GM18511 (cell line): Measurements from ENCODE around the gene UNC5A.

Experiments used
- ATAC-seq: cut with Tn5 transposase; IDR thresholded peaks from one replicate; pipeline ENCODE4 v1.9.1; 2021; ENCODE audit warnings: mild to moderate bottlenecking, moderate library complexity; ENCODE audit not compliant: unreplicated experiment

UNC5A gene

DNA sequence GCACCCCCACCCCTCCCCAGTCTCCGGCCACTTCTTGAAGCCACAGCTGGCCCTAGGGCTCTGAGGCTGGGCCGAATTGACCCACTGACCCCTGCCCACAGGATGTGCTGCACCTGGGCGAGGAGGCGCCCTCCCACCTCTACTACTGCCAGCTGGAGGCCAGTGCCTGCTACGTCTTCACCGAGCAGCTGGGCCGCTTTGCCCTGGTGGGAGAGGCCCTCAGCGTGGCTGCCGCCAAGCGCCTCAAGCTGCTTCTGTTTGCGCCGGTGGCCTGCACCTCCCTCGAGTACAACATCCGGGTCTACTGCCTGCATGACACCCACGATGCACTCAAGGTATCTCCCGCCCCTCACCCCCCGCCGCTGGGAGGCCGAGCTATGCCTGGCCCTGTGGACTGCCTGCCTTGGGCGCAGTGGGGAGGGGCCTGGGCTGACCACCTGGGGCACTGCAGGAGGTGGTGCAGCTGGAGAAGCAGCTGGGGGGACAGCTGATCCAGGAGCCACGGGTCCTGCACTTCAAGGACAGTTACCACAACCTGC lies 67.5 kb downstream of the UNC5A start:
- ATAC-seq, result no peak

DNA sequence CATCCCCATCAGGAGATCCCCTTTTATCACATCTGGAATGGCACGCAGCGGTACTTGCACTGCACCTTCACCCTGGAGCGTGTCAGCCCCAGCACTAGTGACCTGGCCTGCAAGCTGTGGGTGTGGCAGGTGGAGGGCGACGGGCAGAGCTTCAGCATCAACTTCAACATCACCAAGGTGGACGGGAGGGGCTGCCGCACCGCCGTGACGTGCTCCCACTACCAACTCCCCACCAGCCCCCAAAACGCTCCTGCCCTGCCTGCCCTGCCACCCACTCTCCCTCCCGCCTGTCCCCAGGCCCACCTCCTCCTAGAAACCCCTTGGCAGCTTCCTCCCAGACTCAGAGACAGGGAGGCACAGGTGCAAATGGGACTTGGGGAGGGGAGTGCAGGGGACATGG lies 68.1 kb downstream of the UNC5A start:
- no peak for ATAC-seq

DNA sequence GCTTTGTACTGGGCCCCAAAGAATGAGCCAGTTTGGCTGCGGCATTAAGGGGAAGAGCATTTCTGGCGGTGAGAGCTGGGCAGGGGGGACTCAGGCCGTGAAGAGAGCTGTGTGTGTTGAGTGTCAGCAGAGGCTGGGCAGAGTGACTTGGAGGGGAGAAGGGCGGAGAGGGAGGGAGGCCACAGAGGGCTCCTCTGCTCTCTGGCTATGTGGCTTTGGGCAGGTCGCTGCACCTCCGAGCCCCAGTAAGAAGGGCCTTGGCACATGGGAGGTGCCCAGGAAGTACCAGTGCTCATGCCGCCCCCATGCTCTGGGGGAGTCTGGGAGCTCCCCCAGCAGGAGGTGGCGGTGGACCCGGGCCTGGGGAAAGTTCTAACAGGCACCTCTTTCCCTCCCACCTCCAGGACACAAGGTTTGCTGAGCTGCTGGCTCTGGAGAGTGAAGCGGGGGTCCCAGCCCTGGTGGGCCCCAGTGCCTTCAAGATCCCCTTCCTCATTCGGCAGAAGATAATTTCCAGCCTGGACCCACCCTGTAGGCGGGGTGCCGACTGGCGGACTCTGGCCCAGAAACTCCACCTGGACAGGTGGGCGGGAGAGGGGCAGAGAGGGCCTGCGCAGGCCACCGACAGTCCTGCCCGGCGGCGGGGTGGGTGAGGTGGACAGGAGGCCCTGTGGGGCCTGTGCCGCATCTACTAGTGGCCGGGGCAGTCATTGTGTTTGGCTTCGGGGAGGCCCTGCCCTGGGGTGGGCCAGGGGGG lies 68.7 kb downstream of the UNC5A start:
- no peak for ATAC-seq

DNA sequence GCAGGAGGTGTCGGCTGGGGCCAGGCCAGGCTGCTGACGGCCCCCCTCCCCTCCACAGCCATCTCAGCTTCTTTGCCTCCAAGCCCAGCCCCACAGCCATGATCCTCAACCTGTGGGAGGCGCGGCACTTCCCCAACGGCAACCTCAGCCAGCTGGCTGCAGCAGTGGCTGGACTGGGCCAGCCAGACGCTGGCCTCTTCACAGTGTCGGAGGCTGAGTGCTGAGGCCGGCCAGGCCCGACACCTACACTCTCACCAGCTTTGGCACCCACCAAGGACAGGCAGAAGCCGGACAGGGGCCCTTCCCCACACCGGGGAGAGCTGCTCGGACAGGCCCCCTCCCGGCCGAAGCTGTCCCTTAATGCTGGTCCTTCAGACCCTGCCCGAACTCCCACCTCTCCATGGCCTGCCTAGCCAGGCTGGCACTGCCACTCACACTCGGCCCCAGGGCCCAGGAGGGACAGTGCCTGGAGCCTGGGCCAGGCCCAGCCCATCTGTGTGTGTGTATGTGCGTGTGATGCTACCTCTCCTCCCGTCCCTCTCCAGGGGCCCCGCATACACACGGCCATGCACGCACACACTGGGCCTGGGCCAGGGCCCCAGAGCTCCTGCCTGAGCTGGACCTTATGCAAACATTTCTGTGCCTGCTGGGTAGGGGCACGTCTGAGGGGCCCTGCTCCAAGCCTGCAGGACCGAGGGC lies 69.5 kb downstream of the UNC5A start:
- ATAC-seq, result no peak

DNA sequence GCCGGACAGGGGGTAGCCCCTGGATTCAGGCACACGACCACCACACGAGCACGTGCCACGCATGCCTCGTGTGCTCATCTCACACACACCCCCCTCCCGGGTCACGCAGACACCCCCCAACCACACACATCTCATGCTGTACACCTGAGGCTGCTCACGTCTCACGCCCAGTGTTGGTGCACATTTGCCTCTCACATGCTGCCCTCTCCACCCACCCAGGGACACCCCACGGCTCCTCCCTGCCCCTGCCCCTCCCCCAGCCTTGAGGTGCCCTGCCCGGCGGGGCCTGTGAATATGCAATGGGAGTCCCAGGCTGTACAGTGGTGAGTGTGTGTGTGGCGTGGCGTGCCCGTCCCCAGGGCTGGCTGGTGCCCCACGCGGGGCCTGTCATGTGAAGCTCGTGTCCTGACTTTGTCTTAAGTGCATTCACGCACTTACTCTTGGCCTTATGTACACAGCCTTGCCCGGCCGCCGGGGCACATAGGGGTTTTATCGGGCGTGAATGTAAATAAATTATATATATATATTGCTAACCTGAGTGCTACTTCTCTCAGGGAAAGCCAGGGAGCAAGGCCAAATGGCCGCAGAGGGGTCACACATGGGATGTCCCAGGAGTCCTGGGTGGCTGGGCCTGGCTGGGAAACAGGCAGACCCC lies 70.1 kb downstream of the UNC5A start:
- no peak for ATAC-seq

DNA sequence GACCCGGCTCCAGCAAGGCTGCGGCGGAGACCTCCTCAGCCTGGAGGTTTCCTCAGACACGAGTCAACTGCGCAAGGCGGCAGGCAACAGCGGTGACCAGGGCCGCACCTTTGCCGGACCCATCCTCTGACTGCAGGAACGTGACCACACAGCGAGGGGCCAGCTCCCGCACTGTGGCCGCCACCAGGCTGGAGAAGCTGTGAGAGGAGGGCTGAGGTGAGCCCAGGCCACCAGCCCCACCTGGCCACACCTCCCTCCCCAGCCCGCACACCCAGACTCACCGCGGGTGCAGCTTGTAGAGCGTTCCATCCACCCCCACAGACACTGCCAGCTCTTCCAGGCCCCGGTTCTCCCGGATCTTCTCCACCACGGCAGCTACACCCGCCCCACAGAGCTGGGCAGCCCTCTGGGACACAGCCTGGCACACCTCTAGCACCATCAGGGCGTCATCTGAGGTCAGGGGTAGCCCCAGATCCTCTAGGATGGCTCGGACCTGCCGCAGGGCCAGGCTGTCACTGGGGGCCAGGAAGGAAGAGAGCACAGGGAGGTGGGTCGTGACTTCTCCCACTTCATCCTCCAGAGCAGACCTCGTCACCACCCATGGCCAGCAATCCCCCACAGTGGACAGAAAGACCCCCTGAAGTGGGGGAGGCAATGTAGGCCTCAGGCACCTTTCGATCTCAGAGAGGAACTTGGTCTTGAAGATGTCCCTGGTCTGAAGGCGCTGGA lies 70.8 kb downstream of the UNC5A start:
- ATAC-seq, result no peak

DNA sequence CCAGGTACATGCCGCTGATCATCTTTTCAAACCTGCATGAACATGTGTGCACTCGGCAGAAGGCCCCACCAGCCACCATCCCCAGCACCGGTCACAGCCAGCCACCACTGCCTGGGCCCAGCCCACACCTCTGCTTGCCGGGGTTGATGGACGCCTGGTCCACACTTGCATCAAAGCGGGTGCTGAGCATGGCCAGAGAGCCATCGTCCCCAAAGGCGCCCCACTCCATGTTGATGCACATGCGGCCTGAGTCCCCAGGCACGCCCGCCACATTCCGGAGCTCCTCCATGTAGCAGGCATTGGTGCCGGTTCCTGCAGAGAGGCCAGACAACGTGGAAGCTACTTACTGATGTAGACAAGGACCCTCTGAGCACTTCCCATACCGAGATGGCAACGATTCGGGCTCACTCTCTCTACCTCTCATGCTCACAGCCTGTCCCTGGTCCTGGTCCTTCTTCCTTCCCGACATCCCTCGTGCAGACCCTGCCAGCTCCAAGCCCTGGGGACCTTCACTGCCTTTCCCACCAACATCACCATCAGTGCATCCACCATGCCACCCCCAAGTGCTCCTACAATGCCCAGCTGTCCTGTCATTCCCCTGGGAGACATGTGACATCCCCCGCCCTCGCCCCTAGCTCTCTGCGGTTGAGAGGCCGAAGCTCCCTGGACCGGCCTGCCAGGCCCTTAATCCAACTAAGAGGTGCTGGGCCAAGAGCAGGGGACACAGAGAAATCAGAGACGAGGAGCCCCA lies 71.6 kb downstream of the UNC5A start:
- ATAC-seq, result no peak

DNA sequence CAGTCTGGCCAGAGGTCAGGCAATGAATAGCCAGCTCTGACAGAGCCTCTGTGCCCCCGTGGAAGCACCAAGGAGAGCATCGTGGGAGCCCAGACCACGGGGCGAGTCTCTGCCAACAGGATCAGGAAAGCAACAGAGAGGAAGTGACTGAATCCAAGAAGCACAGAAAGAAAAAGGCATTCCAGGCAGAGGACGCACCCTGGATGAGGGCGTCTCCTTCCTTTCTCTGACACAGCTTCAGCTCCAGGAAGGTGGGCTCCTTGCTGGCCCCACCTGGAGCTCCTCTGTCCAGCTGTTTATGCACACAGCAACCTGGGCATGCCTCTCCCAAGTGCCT lies 72.2 kb downstream of the UNC5A start:
- ATAC-seq, result no peak

DNA sequence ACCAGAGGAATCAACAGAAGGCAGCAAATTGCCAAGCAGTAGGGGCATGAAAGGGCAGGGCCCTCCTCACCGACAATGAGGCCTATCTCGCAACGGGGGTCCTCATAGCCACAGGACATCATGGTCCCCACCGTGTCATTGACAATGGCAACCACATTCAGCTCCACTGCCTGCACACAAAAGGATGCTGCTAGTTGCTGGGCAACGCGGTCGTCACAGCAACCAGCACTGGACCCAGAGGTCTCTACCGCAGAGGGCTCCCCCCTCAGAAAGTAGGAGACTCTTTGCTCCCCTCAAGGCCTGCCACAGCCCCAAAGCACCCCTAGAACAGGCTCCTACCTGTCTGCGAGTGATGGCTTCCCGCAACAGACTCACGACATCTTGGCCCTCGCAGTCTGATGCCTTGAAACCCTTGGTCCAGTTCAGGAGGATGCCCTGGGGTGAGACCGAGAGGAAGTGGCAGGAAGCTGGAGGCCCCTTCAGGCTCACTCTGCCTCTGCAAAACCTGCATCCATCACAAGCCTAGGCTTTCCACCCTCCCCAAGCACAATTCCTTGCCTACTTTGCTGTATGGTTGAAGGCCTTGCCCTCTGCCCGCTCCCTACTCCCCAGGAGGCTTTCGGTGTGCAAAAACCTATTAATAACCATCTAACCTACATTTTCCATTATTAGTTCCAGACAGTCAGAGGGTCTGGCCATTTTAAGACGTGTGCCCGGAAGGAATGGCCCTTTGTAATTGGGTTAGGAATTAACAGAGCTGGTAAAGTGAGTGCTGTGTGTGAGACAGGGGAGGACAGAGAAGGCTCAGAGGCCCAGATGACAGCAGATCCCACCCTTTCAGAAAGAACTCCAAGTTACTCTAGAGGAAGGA lies 73.6 kb downstream of the UNC5A start:
- ATAC-seq, result no peak

DNA sequence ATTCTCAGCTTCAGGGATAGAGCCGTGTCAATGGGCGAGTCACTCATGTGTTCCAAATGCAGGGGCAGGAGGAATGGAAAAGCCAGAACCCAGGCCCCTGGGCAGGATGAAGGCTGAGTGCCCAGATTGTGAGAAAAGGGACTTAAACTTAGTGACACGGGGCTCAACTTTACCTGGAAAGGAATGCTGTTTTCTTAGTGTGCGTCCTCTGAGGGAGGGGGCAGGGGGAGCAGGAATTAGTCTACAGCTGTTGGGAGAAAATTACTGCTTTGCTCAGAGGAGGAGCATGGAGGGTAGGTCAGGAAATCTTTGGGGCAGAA lies 74.2 kb downstream of the UNC5A start:
- ATAC-seq, result no peak

DNA sequence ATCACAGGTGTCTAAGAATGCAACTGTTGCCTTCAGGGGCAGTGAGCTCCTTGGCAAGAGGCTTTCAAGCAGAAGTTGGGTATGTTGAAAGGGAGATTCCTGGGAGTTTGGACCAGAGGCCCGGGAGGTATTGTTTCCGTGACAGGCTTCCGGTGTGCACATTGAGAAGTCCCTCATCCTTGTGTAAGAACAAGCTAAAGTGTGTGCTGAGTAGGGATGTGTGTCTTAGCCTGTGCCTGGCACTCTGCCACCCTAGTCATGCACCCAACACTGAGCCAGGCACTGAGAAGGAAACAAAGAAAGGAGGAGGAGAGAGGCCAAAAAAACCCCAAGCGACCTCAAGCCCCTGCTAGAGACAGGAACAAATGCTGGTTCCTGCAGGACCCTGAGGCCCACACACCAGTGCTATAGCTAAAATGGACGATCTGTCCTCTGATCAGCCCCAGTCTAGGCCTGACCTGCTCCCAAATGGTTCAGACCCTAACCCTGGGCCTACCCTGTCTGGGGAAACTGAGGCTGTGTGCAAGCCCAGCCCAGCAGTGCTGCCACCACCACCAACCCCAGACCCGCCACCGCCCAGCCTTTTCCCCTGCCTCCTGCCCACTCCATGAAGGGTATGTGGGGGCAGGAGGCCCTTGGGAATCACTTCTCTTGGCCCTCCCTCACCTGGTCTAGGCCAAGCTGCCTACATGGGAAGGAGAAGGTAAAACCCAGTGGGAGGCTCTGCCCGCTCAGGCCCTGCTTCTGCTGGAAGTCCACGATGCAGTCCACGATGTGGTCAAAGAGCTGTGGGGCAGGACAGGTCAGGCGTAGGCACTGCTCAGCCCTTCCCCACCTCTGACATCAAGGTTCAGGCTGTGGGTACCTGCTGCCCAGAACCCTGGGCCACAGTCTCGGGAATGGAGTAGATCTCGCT lies 76.2 kb downstream of the UNC5A start:
- no peak for ATAC-seq

DNA sequence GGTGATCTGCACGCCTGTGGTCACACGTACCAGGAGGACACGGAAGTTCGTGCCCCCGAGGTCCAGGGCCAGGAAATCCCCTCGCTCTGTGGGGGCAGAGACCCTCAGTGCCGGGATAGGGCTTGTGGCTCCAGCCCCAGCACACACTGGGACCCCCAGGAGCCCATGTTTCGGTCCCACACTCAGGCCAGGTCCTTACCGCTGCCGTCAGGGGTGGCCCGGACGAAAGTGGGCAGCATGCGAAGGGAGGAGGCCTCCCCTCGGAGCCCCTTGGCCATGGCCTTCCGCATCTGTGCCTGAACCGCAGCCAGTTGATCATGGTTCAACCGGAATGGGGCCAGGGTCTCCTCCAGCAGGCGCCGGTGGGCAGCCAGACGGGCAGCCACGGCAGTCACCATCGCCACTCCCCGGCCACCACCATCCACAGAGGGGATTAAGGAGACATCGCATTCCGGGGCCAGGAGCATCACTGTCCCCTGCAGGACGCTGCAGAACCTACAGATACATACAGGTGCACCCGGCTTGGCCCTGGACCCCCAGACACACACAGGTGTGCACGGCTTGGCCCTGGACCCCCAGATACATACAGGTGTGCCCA lies 77.0 kb downstream of the UNC5A start:
- no peak for ATAC-seq

DNA sequence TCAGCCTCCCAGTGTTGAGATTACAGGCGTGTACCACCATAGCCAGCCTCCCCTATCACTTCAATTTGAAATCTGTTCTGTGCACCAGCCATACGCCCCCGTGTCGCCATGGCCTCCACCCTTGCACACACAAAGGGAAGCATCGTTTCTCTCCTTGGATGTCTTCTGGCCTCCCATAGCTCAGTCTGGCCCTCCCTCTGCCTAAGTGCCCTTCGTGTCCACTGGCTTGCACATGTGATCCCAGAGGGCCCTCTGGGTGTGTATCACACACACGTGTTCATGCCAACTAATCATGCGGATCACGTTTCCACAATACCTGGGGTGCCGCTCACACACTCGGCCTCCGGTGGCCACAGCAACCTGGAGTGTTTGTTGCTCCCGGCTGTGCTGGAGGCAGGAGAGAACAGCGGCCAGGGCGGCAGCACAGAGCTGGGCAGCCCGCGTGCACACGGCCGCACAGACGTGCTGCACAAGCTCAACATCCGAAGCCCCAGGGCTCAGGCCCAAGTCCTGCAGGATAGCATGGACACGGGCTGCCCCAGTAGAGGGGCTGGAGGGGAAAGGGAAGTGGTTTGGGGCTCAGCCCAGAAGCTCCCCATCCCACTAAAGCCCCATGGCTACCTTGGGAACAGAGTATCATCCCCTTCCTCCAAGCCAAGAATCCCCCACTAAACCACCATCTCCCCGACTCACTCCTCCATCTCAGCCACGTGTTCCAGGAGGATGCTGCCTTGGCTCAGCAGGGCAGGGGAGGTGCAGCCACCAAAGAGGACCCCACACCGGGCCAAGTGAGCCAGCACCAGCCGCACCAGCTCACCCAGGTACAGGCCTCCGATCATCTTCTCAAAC lies 77.9 kb downstream of the UNC5A start:
- ATAC-seq, result no peak

DNA sequence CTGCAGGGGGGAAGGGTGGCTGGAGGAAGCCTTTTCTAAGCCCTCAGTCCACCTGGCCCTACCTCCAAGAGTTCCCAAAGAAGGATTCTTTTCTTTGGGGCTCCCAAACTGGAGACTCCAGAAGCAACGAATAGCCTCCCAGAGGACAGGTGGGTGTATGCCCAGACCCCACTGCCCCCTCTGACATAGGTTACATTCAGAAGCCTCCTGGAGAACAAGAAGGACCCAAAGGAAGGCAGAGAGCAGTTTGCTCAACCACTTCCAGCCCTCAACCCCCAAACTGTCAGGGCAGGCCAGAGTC lies 78.5 kb downstream of the UNC5A start:
- no peak for ATAC-seq

DNA sequence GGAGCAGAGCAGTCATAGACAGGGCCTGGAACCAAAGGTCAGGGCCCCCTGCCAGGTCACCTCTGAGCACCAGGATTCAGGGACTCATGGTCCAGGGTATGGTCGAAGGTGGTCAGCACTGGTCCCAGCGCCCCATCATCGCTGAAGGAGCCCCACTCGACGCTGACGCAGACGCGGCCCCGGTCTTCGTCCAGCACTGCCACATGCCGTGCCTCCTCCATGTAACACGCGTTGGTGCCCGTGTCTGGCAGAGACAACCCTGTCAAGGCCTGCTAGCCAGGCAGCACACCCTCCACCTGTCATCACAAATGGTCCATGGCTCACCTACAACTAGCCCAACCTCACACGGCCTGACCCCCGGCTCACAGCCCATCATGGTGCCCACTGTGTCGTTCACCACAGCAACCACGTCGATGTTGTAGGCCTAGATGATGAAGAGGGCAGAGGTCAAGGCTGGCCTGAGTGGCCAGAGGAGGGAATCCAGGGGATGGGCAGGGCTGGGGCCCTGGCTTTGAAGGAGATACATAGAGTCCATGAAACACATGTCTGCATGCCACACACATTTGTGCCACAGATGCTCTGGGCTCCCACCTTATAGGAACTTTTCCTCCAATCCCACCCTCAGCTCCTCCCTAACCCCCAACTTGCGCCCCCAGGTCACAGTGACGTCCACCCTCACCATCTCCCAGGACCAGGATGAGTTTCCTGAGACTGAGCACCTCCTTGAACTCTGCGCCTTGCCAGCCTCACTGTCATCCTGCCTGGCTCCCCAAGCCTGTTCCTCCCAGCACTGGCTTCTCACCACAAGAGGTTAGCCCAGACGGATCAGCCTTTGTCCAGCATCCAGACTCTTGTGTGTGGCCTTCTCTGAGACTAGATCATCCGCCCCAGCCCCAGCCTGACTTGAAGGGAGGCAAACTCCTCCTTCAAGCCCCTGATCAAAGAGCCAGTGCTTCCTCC lies 79.2 kb downstream of the UNC5A start:
- ATAC-seq, result no peak
